ENCODE data around the gene SPTLC3.

SPTLC3 gene

DNA sequence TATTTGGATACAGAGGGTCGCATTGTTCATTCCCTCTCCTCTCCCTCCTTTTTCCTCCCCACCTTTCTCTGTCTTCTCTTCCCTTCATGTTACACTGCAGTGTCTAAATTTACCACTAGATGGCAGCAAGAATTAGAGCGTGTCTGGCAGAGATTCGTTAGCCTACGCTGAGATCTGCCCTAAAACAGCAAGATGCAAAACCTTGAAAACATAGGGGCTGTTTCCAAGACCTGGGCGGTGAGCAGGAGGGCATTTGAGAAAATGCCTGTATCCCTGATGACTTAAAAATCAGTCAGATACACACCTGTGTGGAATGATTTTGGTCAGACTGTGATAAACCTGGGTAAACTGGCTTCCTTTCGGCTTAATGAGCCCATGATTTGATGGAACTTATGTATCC lies 110.8 kb downstream of the SPTLC3 start:
- TF ChIP-seq, protein P1, sequence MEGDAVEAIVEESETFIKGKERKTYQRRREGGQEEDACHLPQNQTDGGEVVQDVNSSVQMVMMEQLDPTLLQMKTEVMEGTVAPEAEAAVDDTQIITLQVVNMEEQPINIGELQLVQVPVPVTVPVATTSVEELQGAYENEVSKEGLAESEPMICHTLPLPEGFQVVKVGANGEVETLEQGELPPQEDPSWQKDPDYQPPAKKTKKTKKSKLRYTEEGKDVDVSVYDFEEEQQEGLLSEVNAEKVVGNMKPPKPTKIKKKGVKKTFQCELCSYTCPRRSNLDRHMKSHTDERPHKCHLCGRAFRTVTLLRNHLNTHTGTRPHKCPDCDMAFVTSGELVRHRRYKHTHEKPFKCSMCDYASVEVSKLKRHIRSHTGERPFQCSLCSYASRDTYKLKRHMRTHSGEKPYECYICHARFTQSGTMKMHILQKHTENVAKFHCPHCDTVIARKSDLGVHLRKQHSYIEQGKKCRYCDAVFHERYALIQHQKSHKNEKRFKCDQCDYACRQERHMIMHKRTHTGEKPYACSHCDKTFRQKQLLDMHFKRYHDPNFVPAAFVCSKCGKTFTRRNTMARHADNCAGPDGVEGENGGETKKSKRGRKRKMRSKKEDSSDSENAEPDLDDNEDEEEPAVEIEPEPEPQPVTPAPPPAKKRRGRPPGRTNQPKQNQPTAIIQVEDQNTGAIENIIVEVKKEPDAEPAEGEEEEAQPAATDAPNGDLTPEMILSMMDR (IDR thresholded peaks at IDR 0.05; ENCODE audit: low read depth, low read length) = peak; percentile 94

DNA sequence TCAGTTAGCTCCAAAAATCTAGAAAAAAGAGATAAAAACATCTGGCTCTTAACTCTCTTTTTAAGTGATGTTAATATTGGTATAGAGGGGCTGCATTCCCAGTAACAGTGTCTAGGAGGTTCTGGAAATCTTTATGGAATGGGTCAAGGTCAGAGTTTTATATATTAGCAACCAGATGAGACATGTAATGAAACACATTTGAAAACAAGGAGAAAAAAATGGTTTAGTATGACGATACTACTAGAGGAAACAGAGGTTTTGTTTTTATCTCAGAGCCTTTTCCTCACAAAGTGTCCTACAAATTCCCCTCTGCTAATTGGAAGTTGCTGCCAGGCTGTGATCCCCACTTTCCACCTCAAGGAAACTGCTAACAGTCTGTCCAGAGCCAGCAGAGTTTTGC lies 111.7 kb downstream of the SPTLC3 start:
- TF ChIP-seq, protein P1 (IDR thresholded peaks at IDR 0.05; ENCODE audit: low read depth, low read length) = no peak
- DNase-seq (ENCODE audit: extremely low read depth, low read depth) = no peak

More for the DNA sequence above, 110.8 kb downstream of the SPTLC3 start:
- DNase-seq (ENCODE audit: extremely low read depth, low read depth) = peak; percentile 24

DNA sequence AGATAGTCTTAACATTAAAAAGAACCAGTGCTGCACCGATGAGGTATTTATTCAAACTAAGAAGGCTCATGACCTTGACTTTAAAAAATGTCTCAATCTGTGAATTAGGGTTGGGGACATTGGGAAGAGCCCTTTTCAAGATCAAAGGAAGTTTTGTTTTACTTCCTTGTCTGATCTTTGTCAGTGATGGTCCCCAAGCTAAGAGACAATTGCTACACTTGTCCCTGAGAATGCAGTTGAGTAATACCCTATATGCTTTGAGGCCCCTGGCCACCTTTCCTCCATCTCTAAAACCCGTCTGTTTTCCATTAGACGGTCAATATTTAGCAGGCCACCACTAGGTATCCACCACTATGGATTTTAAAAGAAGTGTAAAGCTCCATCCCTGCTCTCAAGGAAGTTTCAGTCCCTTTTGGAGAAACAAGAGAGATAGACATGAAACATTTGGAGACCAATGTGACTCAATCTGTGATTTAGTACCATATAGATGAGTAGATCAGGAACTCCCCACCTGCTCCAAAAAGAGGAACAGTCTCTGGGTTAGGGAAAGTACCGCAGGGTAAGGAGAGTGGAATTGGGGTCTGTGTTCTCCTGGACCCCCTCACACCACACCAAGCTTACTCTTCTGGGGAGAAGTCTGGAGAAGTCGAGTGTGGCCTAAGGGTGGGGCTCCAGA lies 113.2 kb downstream of the SPTLC3 start:
- TF ChIP-seq, protein P1 (IDR thresholded peaks at IDR 0.05; ENCODE audit: low read depth, low read length) = no peak
- DNase-seq (ENCODE audit: extremely low read depth, low read depth) = no peak

DNA sequence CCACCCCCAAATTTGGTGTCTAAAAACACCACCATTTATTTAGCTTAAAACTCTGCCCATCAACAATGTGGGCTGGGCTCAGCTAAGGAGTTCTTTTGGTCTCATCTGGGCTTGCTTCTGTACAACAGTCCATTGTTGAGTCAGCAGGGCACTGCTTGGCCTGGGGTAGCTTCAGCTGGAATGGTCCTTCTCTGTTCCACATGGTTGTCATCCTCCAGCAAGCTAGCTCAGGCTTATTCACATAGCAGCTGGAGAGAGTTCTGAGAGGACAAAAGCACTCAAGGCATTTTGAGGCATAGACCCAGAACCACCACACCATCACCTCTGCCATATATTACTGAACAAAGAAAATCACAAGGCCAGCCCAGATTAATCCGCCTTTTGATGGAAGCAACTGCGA lies 116.7 kb downstream of the SPTLC3 start:
- TF ChIP-seq, protein P1 (IDR thresholded peaks at IDR 0.05; ENCODE audit: low read depth, low read length) = no peak
- DNase-seq (ENCODE audit: extremely low read depth, low read depth) = no peak

DNA sequence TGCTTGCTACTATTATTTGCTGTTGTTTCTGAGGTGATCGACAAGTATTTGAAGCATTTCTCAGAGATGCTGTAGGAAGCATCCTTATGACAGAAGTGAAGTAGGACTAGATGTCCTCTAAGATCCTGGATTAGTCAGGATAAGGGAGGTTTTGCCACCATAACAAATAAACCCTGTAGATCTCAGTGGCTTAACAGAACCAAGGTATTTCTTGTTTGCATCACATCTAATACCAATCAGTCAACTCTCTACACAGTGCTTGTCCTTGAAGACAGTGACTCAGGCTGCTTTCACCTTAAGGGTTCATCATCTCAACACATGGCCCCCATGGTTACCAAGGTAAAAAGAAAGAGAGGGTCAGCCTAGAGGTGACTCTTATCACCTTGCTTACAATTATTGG lies 119.4 kb downstream of the SPTLC3 start:
- TF ChIP-seq, protein P1 (IDR thresholded peaks at IDR 0.05; ENCODE audit: low read depth, low read length) = no peak
- no peak for DNase-seq (ENCODE audit: extremely low read depth, low read depth)

DNA sequence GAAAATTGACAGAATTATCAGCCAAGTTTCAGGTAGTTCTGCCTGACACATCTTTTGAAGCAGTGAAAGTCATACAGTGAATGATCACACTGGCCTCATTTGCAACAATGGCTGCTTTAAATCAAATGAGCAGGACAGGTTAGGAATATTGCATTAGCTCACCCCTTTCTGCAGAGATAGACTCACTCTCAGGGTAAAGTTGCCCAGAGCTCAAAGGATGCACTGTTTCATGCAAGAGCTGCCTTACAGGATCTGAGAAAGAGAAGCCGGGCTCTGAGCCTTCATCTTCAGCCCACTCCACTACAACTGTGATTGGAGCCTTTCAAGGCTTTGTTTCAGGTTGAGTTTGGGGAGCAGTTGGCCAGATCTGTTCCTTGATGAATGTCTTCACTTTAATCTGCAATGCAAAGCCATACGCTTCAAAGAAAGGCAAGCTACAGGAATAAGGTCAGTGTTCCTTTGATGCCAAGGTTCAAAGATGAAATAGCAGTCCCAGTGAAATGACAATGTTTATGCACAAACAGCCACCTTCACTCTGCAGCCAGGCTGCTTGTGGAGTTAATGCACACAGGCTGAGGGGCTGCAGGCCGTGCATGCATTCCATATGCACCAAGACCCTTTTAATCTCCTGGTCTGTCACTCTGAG lies 121.4 kb downstream of the SPTLC3 start:
- DNase-seq (ENCODE audit: extremely low read depth, low read depth) = no peak
- TF ChIP-seq, protein P1 (IDR thresholded peaks at IDR 0.05; ENCODE audit: low read depth, low read length) = no peak

DNA sequence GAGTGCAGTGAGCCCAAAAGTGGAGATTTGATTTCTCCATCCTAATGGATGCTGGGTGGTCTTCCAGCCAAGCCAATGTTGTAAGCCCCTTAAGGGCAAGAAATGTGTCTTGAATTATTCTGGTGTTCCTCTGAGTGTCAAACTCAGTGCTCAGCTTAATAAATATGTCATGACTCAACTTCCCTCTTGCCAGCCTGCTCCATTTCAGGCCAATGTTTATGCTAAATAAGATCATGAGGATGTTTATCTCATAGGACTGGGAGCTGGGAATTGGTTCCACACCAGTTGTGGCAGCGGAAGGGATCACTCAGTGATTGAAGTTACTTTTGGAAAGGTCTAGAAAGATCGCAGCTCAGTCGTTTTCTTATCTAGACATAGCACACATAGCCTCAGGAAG lies 121.9 kb downstream of the SPTLC3 start:
- TF ChIP-seq, protein P1 (IDR thresholded peaks at IDR 0.05; ENCODE audit: low read depth, low read length) = no peak
- no peak for DNase-seq (ENCODE audit: extremely low read depth, low read depth)

All from AG09319 (cell line).